MG63 (cell line): ENCODE data around the gene DDX27. TPM values are rescaled to one million over a fixed set of nuclear protein-coding genes. Genes with fewer than 3 reads are reported as not detected.

Experiments
- DNase-seq: peaks from one replicate; pipeline ENCODE4 v3.0.0-alpha.2; 2020
- H3K27me3 ChIP-seq: fragments of 250-450 bp; sonication (Bioruptor Pico); 2 replicates; pipeline ENCODE4 v1.5.1; 2020; ENCODE audit warnings: mild to moderate bottlenecking, moderate library complexity
- H3K36me3 ChIP-seq: fragments of 250-450 bp; sonication (Bioruptor Pico); 2 replicates; pipeline ENCODE4 v1.5.1; 2020; ENCODE audit warnings: mild to moderate bottlenecking, moderate library complexity
- H3K4me3 ChIP-seq: fragments of 250-450 bp; sonication (Bioruptor Pico); 2 replicates; pipeline ENCODE4 v1.5.1; 2020; ENCODE audit warnings: mild to moderate bottlenecking, moderate library complexity
- H3K9me3 ChIP-seq: fragments of 250-450 bp; sonication (Bioruptor Pico); 2 replicates; pipeline ENCODE4 v1.5.1; 2020; ENCODE audit warnings: mild to moderate bottlenecking, moderate library complexity
- total RNA-seq: library from RNA; depleted of rRNA; stranded (reverse); fragments of >200 nt; shearing (Covaris generic); gene quantifications from 2 replicates; pipeline ENCODE4 v1.2.3, GENCODE V29; 2014; ENCODE audit warnings: low replicate concordance

DDX27 gene
- total RNA-seq, 1 experiment from 2014 or later, result 84.4 TPM

- Histone ChIP-seq H3K9me3 (0 out of 2 replicates have a peak, but pooled peaks cover 3% of the 10 kb centered on the region), H3K27me3 (no peaks in the 10 kb centered on the region; the same call in 1 of the 2 replicates), H3K4me3 (peak overlapping the region; percentile 98), H3K36me3 (peaks cover 80% of the 10 kb centered on the region)
- DNase-seq, result peak; percentile 35
Observed at GRCh38 chr20:49278818-49279676, 59.8 kb downstream of the DDX27 start.

GRCh38 chr20:49279677-49280462 lies 60.7 kb downstream of the DDX27 start:
- no peak for DNase-seq
- H3K9me3 ChIP-seq, result 0 out of 2 replicates have a peak, but pooled peaks cover 3% of the 10 kb centered on the region
- peaks cover 80% of the 10 kb centered on the region for H3K36me3 ChIP-seq
- H3K27me3 ChIP-seq, result no peaks in the 10 kb centered on the region; the same call in 1 of the 2 replicates
- peak overlapping the region; percentile 98 for H3K4me3 ChIP-seq

- Histone ChIP-seq H3K4me3 (peak overlapping the region; percentile 98), H3K27me3 (no peaks in the 10 kb centered on the region; the same call in 1 of the 2 replicates), H3K9me3 (0 out of 2 replicates have a peak, but pooled peaks cover 3% of the 10 kb centered on the region), H3K36me3 (peaks cover 80% of the 10 kb centered on the region)
- DNase-seq, result no peak
Observed at GRCh38 chr20:49280463-49281058, 61.3 kb downstream of the DDX27 start.

GRCh38 chr20:49281059-49281912 lies 62.1 kb downstream of the DDX27 start:
- Histone ChIP-seq H3K9me3 (0 out of 2 replicates have a peak, but pooled peaks cover 3% of the 10 kb centered on the region), H3K4me3 (peak overlapping the region; percentile 98), H3K27me3 (no peaks in the 10 kb centered on the region; the same call in 1 of the 2 replicates), H3K36me3 (peaks cover 81% of the 10 kb centered on the region)
- peak; percentile 58 for DNase-seq

- H3K36me3 ChIP-seq, result peaks cover 85% of the 10 kb centered on the region
- 0 out of 2 replicates have a peak, but pooled peaks cover 3% of the 10 kb centered on the region for H3K9me3 ChIP-seq
- H3K4me3 ChIP-seq, result peak overlapping the region; percentile 98
- H3K27me3 ChIP-seq, result no peaks in the 10 kb centered on the region; the same call in 1 of the 2 replicates
- no peak for DNase-seq
Observed at GRCh38 chr20:49281913-49282467, 62.8 kb downstream of the DDX27 start.

GRCh38 chr20:49282584-49283171 lies 63.5 kb downstream of the DDX27 start:
- H3K9me3 ChIP-seq, result 0 out of 2 replicates have a peak, but pooled peaks cover 3% of the 10 kb centered on the region
- peak overlapping the region; percentile 98 for H3K4me3 ChIP-seq
- no peaks in the 10 kb centered on the region; the same call in 1 of the 2 replicates for H3K27me3 ChIP-seq
- DNase-seq, result no peak
- peaks cover 92% of the 10 kb centered on the region for H3K36me3 ChIP-seq

- Histone ChIP-seq H3K27me3 (no peaks in the 10 kb centered on the region; the same call in 1 of the 2 replicates), H3K4me3 (peak overlapping the region; percentile 98), H3K9me3 (0 out of 2 replicates have a peak, but pooled peaks cover 3% of the 10 kb centered on the region), H3K36me3 (peaks cover 98% of the 10 kb centered on the region)
- DNase-seq, result no peak
Observed at GRCh38 chr20:49283176-49283702, 64.0 kb downstream of the DDX27 start.

- Histone ChIP-seq H3K27me3 (no peaks in the 10 kb centered on the region; the same call in 1 of the 2 replicates), H3K4me3 (peak overlapping the region; percentile 98), H3K36me3 (peaks cover 100% of the 10 kb centered on the region), H3K9me3 (0 out of 2 replicates have a peak, but pooled peaks cover 3% of the 10 kb centered on the region)
- DNase-seq, result no peak
Observed at GRCh38 chr20:49283703-49284625, 64.7 kb downstream of the DDX27 start.

- peaks cover under 1% of the 10 kb centered on the region; the same call in 1 of the 2 replicates for H3K9me3 ChIP-seq
- DNase-seq, result no peak
- H3K36me3 ChIP-seq, result peaks cover 100% of the 10 kb centered on the region
- no peaks in the 10 kb centered on the region; the same call in 1 of the 2 replicates for H3K27me3 ChIP-seq
- H3K4me3 ChIP-seq, result peak overlapping the region; percentile 98
Observed at GRCh38 chr20:49284818-49285217, 65.6 kb downstream of the DDX27 start.

- DNase-seq, result no peak
- peak overlapping the region; percentile 98 for H3K4me3 ChIP-seq
- no peaks in the 10 kb centered on the region; the same call in 1 of the 2 replicates for H3K9me3 ChIP-seq
- H3K36me3 ChIP-seq, result peaks cover 100% of the 10 kb centered on the region
- H3K27me3 ChIP-seq, result no peaks in the 10 kb centered on the region; the same call in 1 of the 2 replicates
Observed at GRCh38 chr20:49285233-49285668, 66.0 kb downstream of the DDX27 start.

- no peak for DNase-seq
- Histone ChIP-seq H3K27me3 (no peaks in the 10 kb centered on the region; the same call in 1 of the 2 replicates), H3K9me3 (no peaks in the 10 kb centered on the region; the same call in 1 of the 2 replicates), H3K4me3 (peak overlapping the region; percentile 98), H3K36me3 (peaks cover 100% of the 10 kb centered on the region)
Observed at GRCh38 chr20:49285813-49286494, 66.7 kb downstream of the DDX27 start.

- no peaks in the 10 kb centered on the region; the same call in 1 of the 2 replicates for H3K27me3 ChIP-seq
- DNase-seq, result no peak
- H3K4me3 ChIP-seq, result peak overlapping the region; percentile 1; the same call in 1 of the 2 replicates
- peaks cover 100% of the 10 kb centered on the region for H3K36me3 ChIP-seq
- H3K9me3 ChIP-seq, result no peaks in the 10 kb centered on the region; the same call in 1 of the 2 replicates
Observed at GRCh38 chr20:49286689-49287551, 67.7 kb downstream of the DDX27 start.
